ENCODE measurements around the gene KIDINS220.

DNA sequence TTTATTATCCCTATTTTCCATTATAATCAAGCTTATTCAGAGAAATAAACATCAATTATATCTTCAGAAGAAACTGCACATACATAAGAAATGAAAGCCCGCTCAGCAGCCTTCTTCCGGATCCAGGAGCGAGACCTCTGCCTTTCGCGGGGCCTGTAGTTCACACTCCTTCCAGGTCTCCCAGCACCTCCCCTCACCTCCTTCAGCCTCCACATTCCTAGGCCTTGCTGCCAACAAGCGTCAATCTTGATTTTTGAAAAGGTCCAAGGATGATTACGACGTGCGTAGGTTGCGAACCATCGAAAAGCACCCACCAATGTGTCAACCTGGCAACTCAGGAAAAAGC, 355 bp upstream of the KIDINS220 start:
- TF ChIP-seq POLR2A (conservative IDR thresholded peaks at IDR 0.05) (no peak), SNIP1 (IDR thresholded peaks at IDR 0.05; ENCODE audit: low read depth) (no peak), ZSCAN29 (IDR thresholded peaks at IDR 0.05) (no peak), YY1 (IDR thresholded peaks at IDR 0.05; ENCODE audit: borderline replicate concordance in 1 of 3, control insufficient read depth in 1 of 3, extremely low read depth in 1 of 3, insufficient read depth in 3 of 3, insufficient read length in 1 of 3, insufficient replicate concordance in 2 of 3, low read depth in 1 of 3, low read length in 2 of 3) (no peak)
- TF ChIP-seq, protein P1, sequence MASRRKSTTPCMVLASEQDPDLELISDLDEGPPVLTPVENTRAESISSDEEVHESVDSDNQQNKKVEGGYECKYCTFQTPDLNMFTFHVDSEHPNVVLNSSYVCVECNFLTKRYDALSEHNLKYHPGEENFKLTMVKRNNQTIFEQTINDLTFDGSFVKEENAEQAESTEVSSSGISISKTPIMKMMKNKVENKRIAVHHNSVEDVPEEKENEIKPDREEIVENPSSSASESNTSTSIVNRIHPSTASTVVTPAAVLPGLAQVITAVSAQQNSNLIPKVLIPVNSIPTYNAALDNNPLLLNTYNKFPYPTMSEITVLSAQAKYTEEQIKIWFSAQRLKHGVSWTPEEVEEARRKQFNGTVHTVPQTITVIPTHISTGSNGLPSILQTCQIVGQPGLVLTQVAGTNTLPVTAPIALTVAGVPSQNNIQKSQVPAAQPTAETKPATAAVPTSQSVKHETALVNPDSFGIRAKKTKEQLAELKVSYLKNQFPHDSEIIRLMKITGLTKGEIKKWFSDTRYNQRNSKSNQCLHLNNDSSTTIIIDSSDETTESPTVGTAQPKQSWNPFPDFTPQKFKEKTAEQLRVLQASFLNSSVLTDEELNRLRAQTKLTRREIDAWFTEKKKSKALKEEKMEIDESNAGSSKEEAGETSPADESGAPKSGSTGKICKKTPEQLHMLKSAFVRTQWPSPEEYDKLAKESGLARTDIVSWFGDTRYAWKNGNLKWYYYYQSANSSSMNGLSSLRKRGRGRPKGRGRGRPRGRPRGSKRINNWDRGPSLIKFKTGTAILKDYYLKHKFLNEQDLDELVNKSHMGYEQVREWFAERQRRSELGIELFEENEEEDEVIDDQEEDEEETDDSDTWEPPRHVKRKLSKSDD (conservative IDR thresholded peaks at IDR 0.05; ENCODE audit: low read length) = no peak

Data from K562 (cell line).